ENCODE data around the gene DIAPH3.

GRCh38 chr13:59842507-59842906, 321.2 kb downstream of the DIAPH3 start:
- TF ChIP-seq POLR2A (IDR thresholded peaks at IDR 0.05), result no peak
- TF ChIP-seq CTCF (IDR thresholded peaks at IDR 0.05), result no peak

Data from lower leg skin (tissue), 3 donors.